T-cell (primary cell): ENCODE results near the gene RSPO1. TPM values are rescaled to one million over a fixed set of nuclear protein-coding genes. Genes with fewer than 3 reads are reported as not detected.

ENCODE experiments used
- ATAC-seq, 4 experiments: fragments of 200-7000 bp in 3 of 4; fragments of 150-1000 bp in 1 of 4; cut with Tn5 transposase; replicated peaks in 1 of 4; 1 replicate in 3 of 4; 2 replicates in 1 of 4; pipeline ENCODE4 v1.10.0; 2021; ENCODE audit warnings: moderate library complexity in 3 of 4, mild to moderate bottlenecking in 2 of 4, moderate number of reproducible peaks in 1 of 4
- CTCF ChIA-PET, 2 donors: fragments of 300-600 bp; sonication (Branson Sonifier 250); formaldehyde crosslinking; loops; one replicate each; lab custom pipeline; 2022; ENCODE audit warnings: antibody characterized with exemption in 2 of 2; lab: Charles Lee
- POLR2A ChIA-PET, 2 donors: fragments of 300-600 bp; sonication (Branson Sonifier 250); formaldehyde crosslinking; loops; one replicate each; lab custom pipeline; 2022; ENCODE audit warnings: antibody characterized with exemption in 2 of 2; lab: Charles Lee
- DNase-seq, 35 experiments: peaks; one replicate each; pipeline versions ENCODE4 v3.0.0 to v3.0.0-alpha.2; 2013 to 2023
- H3K27ac ChIP-seq: one replicate; pipeline ENCODE4 v1.5.1; 2013; ENCODE audit warnings: low read length
- H3K27me3 ChIP-seq, 2 experiments: replicated peaks in 1 of 2; 1 replicate in 1 of 2; 2 replicates in 1 of 2; pipeline versions ENCODE4 v1.6.1 to v1.7.0; 2013; ENCODE audit warnings: low read length in 1 of 2, mixed read lengths in 1 of 2; ENCODE audit not compliant: control insufficient read depth in 2 of 2, insufficient read depth in 2 of 2; ENCODE audit errors: extremely low read depth in 1 of 2
- H3K36me3 ChIP-seq, 2 donors: 1 replicate in 1 of 2; 2 replicates in 1 of 2; pipeline versions ENCODE4 v1.6.1 to v1.7.0; 2013; ENCODE audit warnings: low read length in 1 of 2; ENCODE audit not compliant: control insufficient read depth in 2 of 2, insufficient read depth in 1 of 2; ENCODE audit errors: extremely low read depth in 1 of 2
- H3K4me1 ChIP-seq, 2 experiments: 1 replicate in 1 of 2; 2 replicates in 1 of 2; pipeline versions ENCODE4 v1.6.1 to v1.7.0; 2013; ENCODE audit warnings: low read length in 2 of 2, mixed read lengths in 1 of 2; ENCODE audit not compliant: insufficient read depth in 2 of 2, control insufficient read depth in 1 of 2; ENCODE audit errors: extremely low read depth in 1 of 2
- H3K4me3 ChIP-seq, 2 donors: 1 replicate in 1 of 2; 2 replicates in 1 of 2; pipeline versions ENCODE4 v1.5.1 to v1.7.0; 2013; ENCODE audit warnings: mild to moderate bottlenecking in 2 of 2, low read length in 1 of 2, moderate library complexity in 1 of 2; ENCODE audit not compliant: control insufficient read depth in 1 of 2; ENCODE audit errors: extremely low read depth in 1 of 2
- H3K9me3 ChIP-seq: 2 replicates; pipeline ENCODE4 v1.7.0; 2013
- H3K27ac Mint-ChIP-seq, 2 donors: one replicate each; pipeline ENCODE4 v1.8.0; 2020 to 2021; ENCODE audit warnings: mild to moderate bottlenecking in 2 of 2, mixed read lengths in 2 of 2
- H3K27me3 Mint-ChIP-seq, 2 donors: one replicate each; pipeline ENCODE4 v1.8.0; 2021 to 2022; ENCODE audit warnings: mixed read lengths in 2 of 2
- H3K36me3 Mint-ChIP-seq: one replicate; pipeline ENCODE4 v1.8.0; 2021; ENCODE audit warnings: mixed read lengths
- H3K4me1 Mint-ChIP-seq, 3 donors: one replicate each; pipeline ENCODE4 v1.8.0; 2020 to 2022; ENCODE audit warnings: mixed read lengths in 3 of 3, mild to moderate bottlenecking in 1 of 3
- H3K4me3 Mint-ChIP-seq, 3 donors: one replicate each; pipeline ENCODE4 v1.8.0; 2020 to 2022; ENCODE audit warnings: mild to moderate bottlenecking in 3 of 3, mixed read lengths in 3 of 3, moderate library complexity in 3 of 3
- H3K9me3 Mint-ChIP-seq, 3 donors: one replicate each; pipeline ENCODE4 v1.8.0; 2020 to 2022; ENCODE audit warnings: mixed read lengths in 3 of 3
- WGBS: methylation state at CpG from one replicate; pipeline ENCODE4 v1.1.5; 2013; ENCODE audit warnings: missing lambda C conversion rate; ENCODE audit not compliant: insufficient coverage; 5-methylcytosine and 5-hydroxymethylcytosine counted together
- total RNA-seq, 35 experiments: library from RNA in 6 of 35; stranded (reverse) in 6 of 35; fragments of 120-200 nt in 1 of 35; gene quantifications; one replicate each; pipeline versions ENCODE4 v1.2.1 to v1.2.4 and lab custom pipeline; 2013 to 2026

The RSPO1 gene
- total RNA-seq, 5 donors from 2014 or later (not counting 1 experiment from before 2014, with no cell fraction given) = not detected

DNA sequence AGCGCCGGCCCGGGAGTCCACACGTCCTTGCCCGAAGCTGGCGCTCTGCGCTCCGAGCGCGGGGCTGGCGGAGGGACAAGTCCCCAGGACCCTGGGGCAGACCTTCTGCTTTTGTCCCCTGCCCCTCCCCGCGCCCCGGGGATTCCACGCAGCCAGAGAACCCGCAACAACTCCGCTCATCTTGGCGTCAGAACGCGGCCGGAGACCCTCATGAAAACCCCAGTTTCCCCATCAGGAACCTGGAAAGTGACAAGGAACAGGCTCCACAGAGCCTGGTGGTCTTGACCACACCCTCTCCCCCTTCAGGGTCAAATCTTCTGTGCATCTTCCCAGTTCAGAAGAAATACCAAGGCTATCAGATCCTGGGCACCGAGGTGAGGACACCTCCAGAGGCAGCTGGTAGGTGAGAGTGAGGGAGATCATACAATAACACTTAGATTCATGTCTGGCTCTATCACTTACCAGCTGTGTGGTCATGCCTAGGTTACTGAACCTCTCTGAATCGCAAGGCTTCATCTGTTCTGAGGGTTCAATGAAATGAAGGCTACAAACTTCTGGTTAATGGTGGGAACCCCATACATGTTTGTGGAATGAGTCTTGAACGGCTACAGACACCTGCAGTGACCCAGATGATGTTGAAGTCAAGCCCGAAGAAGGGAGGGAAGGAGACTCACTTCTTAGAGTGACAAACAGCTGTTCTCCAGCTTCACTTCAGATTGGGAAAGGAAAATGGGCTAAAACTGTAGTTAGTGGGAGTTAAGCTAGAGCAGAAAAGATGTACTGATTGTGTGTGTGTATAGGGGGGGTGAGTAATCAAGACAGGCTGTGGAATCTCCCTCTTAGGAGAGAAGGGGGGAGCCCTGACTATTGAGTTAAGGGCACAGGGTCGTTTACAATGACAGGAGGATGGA, 555 bp upstream of the RSPO1 start:
- Histone ChIP-seq H3K36me3 (no peaks in the 10 kb centered on the region), H3K27ac (no peak overlapping the region), H3K4me1 (peaks cover 0 to 15% of the 10 kb centered on the region in 2 experiments), H3K9me3 (no peaks in the 10 kb centered on the region), H3K27me3 (peaks cover 18 to 68% of the 10 kb centered on the region in 2 experiments), H3K4me3 (no peak overlapping the region)
- WGBS = 14% methylated on average over 25 of the region's 26 CpGs
- no peak for ATAC-seq
- Mint-ChIP-seq H3K9me3 (no peaks in the 10 kb centered on the region), H3K27me3 (peaks cover 50 to 71% of the 10 kb centered on the region in 2 donors), H3K36me3 (no peaks in the 10 kb centered on the region), H3K4me1 (peaks cover 15 to 17% (median 16%) of the 10 kb centered on the region in 3 donors), H3K27ac (peak overlapping the region in 1 of 2 donors; percentile 60), H3K4me3 (peak overlapping the region; percentile 35 to 59 (median 40))
- no peak for DNase-seq
- POLR2A ChIA-PET = no interaction called here
- CTCF ChIA-PET = no interaction called here

DNA sequence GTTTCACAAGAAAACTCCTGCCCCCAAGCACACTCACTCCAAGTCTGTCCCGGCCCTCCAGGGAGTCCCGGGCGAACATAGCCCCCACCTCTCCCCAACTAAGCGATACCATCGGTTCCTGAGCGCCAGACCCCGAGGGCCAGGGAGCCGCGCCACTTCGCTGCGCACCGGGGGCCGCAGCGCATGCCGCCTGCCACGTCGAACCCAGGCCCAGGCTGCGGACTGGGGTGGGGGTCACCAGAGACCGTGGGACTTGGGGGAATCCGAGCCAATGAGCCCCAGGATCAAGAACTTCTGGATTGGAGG, 801 bp downstream of the RSPO1 start:
- peaks cover 18 to 75% of the 10 kb centered on the region in 2 experiments for H3K27me3 ChIP-seq

GRCh38 chr1:37633040-37633937, 1.4 kb downstream of the RSPO1 start:
- peak overlapping the region in 1 of 3 donors; percentile 54 for H3K4me3 Mint-ChIP-seq
- ATAC-seq (no peak), DNase-seq (no peak)
- H3K4me3 ChIP-seq = no peak overlapping the region
- CTCF ChIA-PET = no interaction called here
- H3K27me3 Mint-ChIP-seq = peaks cover 66 to 88% of the 10 kb centered on the region in 2 donors
- 15% methylated on average over 22 of the region's 31 CpGs for WGBS
- H3K27ac Mint-ChIP-seq = no peak overlapping the region
- POLR2A ChIA-PET = no interaction called here
- no peaks in the 10 kb centered on the region for H3K9me3 ChIP-seq
- peaks cover 18 to 77% of the 10 kb centered on the region in 2 experiments for H3K27me3 ChIP-seq
- H3K27ac ChIP-seq = no peak overlapping the region
- H3K4me1 Mint-ChIP-seq = peaks cover 15 to 17% (median 16%) of the 10 kb centered on the region in 3 donors
- H3K36me3 Mint-ChIP-seq = no peaks in the 10 kb centered on the region
- H3K4me1 ChIP-seq = peaks cover 0 to 15% of the 10 kb centered on the region in 2 experiments
- H3K36me3 ChIP-seq = no peaks in the 10 kb centered on the region
- no peaks in the 10 kb centered on the region for H3K9me3 Mint-ChIP-seq

More for the DNA sequence above, 801 bp downstream of the RSPO1 start:
- Histone ChIP-seq H3K36me3 (no peaks in the 10 kb centered on the region), H3K4me1 (peaks cover 0 to 15% of the 10 kb centered on the region in 2 experiments), H3K27ac (no peak overlapping the region), H3K4me3 (no peak overlapping the region), H3K9me3 (no peaks in the 10 kb centered on the region)
- DNase-seq (no peak), ATAC-seq (no peak)
- Mint-ChIP-seq H3K27me3 (peaks cover 61 to 84% of the 10 kb centered on the region in 2 donors), H3K27ac (no peak overlapping the region), H3K4me1 (peaks cover 15 to 17% (median 16%) of the 10 kb centered on the region in 3 donors), H3K9me3 (no peaks in the 10 kb centered on the region), H3K4me3 (peak overlapping the region in 1 of 3 donors; percentile 54), H3K36me3 (no peaks in the 10 kb centered on the region)
- ChIA-PET CTCF (no interaction called here), POLR2A (no interaction called here)
- 18% methylated on average over 18 of the region's 20 CpGs for WGBS

DNA sequence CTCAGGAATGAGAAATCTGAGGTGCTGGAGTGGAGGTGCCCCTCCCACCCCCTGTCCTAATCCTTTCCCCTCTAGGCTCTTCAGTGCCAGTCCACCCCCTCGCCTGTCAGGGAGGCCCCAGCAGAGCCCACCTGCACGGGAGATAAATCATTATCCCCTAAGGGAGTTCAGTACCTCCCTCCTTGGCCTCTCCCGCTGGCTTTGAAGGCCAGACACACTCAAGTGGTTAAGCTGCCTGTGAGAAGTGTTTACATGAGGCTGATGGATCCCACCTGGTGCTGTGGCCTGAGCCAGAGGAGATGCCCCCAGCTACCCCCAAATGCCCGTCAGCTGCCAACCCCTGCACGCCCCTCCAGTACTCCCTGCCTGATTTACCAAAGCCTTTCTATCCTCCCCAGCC, 3.7 kb downstream of the RSPO1 start:
- peaks cover 15 to 17% (median 16%) of the 10 kb centered on the region in 3 donors for H3K4me1 Mint-ChIP-seq
- H3K27ac Mint-ChIP-seq = no peak overlapping the region
- no CpG with 5 or more reads among the region's 5 CpGs for WGBS
- peaks cover 78 to 84% of the 10 kb centered on the region in 2 donors for H3K27me3 Mint-ChIP-seq
- DNase-seq = no peak
- no peak for ATAC-seq
- H3K4me1 ChIP-seq = peaks cover 0 to 15% of the 10 kb centered on the region in 2 experiments
- H3K36me3 Mint-ChIP-seq = no peaks in the 10 kb centered on the region
- H3K9me3 Mint-ChIP-seq = no peaks in the 10 kb centered on the region
- no peaks in the 10 kb centered on the region for H3K36me3 ChIP-seq
- no peaks in the 10 kb centered on the region for H3K9me3 ChIP-seq
- CTCF ChIA-PET = no interaction called here
- H3K27me3 ChIP-seq = peaks cover 11 to 86% of the 10 kb centered on the region in 2 experiments
- H3K4me3 Mint-ChIP-seq = no peak overlapping the region
- H3K27ac ChIP-seq = no peak overlapping the region
- POLR2A ChIA-PET = no interaction called here
- no peak overlapping the region for H3K4me3 ChIP-seq

GRCh38 chr1:37630426-37631028, 4.2 kb downstream of the RSPO1 start:
- Mint-ChIP-seq H3K4me3 (no peak overlapping the region), H3K27me3 (peaks cover 74 to 83% of the 10 kb centered on the region in 2 donors), H3K36me3 (no peaks in the 10 kb centered on the region), H3K9me3 (no peaks in the 10 kb centered on the region), H3K4me1 (peaks cover 12 to 17% (median 16%) of the 10 kb centered on the region in 3 donors), H3K27ac (no peak overlapping the region)
- DNase-seq = no peak
- Histone ChIP-seq H3K9me3 (no peaks in the 10 kb centered on the region), H3K4me3 (no peak overlapping the region), H3K27ac (no peak overlapping the region), H3K4me1 (peaks cover 0 to 15% of the 10 kb centered on the region in 2 experiments), H3K27me3 (peaks cover 11 to 85% of the 10 kb centered on the region in 2 experiments), H3K36me3 (no peaks in the 10 kb centered on the region)
- ATAC-seq = no peak
- ChIA-PET POLR2A (no interaction called here), CTCF (no interaction called here)
- WGBS = 36% methylated on average over 9 of the region's 15 CpGs
